Endometrial microvascular endothelial cells (primary cell): Measurements from ENCODE around the gene RPL14. TPM values are rescaled to one million over a fixed set of nuclear protein-coding genes. Genes with fewer than 3 reads are reported as not detected.
"Not testable (repeated sequence)": the region's sequence is repeated elsewhere in the genome, so short reads cannot be mapped to it uniquely, and the experiment has no call there.

Experiments
- in situ Hi-C: cut with HindIII; loops from 2 replicates; pipeline ENCODE4 v1.10.0; 2017; ENCODE audit warnings: low sequenced_read_pairs, low pct_unique_long_range_greater_than_20kb; ENCODE audit errors: inconsistent ontology term
- total RNA-seq: library from RNA; depleted of rRNA; stranded (reverse); fragments of >200 nt; gene quantifications from one replicate; pipeline ENCODE4 v1.2.3, GENCODE V29; 2015; ENCODE audit errors: inconsistent ontology term

Gene RPL14
- total RNA-seq, 1 donor from 2014 or later: 350 TPM

GRCh38 chr3:40460481-40460880 is 3.3 kb downstream of the RPL14 start:
- in situ Hi-C loops: not testable (repeated sequence)

- in situ Hi-C loops: no loop called here
Observed at GRCh38 chr3:40461161-40461560, 4.0 kb downstream of the RPL14 start.

GRCh38 chr3:40462838-40463237 is 5.7 kb downstream of the RPL14 start:
- in situ Hi-C loops: not testable (repeated sequence)

GRCh38 chr3:40463579-40463978 is 6.4 kb downstream of the RPL14 start:
- in situ Hi-C loops: no loop called here

GRCh38 chr3:40464339-40465110 is 7.4 kb downstream of the RPL14 start:
- in situ Hi-C loops: no loop called here

GRCh38 chr3:40465111-40465407 is 7.9 kb downstream of the RPL14 start:
- in situ Hi-C loops: no loop called here

GRCh38 chr3:40465456-40465855 is 8.3 kb downstream of the RPL14 start:
- in situ Hi-C loops: no loop called here

- in situ Hi-C loops: no loop called here
Observed at GRCh38 chr3:40468018-40468417, 10.9 kb downstream of the RPL14 start.

- in situ Hi-C loops: no loop called here
Observed at GRCh38 chr3:40470701-40471100, 13.6 kb downstream of the RPL14 start.

GRCh38 chr3:40476478-40477470 is 19.6 kb downstream of the RPL14 start, which contains the start of gene ZNF619:
ZNF619 (plus strand) TSS chr3:40477122; CDS start chr3:40477980, 858 bp downstream.
- in situ Hi-C loops: no loop called here

GRCh38 chr3:40477666-40478065 is 20.5 kb downstream of the RPL14 start:
- in situ Hi-C loops: no loop called here

- in situ Hi-C loops: no loop called here
Observed at GRCh38 chr3:40487172-40487571, 30.0 kb downstream of the RPL14 start.

- in situ Hi-C loops: no loop called here
Observed at GRCh38 chr3:40490916-40491315, 33.8 kb downstream of the RPL14 start.

GRCh38 chr3:40494698-40495097 is 37.6 kb downstream of the RPL14 start:
- in situ Hi-C loops: no loop called here

- in situ Hi-C loops: no loop called here
Observed at GRCh38 chr3:40497288-40497687, 40.1 kb downstream of the RPL14 start.

- in situ Hi-C loops: no loop called here
Observed at GRCh38 chr3:40499952-40500351, 42.8 kb downstream of the RPL14 start.

GRCh38 chr3:40502034-40502433 is 44.9 kb downstream of the RPL14 start:
- in situ Hi-C loops: no loop called here

GRCh38 chr3:40504636-40505430 is 47.7 kb downstream of the RPL14 start:
- in situ Hi-C loops: no loop called here
